Measurements from ENCODE around the gene ARHGEF11. TPM values are rescaled to one million over a fixed set of nuclear protein-coding genes. Genes with fewer than 3 reads are reported as not detected.
"Not testable (repeated sequence)": the region's sequence is repeated elsewhere in the genome, so short reads cannot be mapped to it uniquely, and the experiment has no call there.

The ARHGEF11 gene
- total RNA-seq, 3 donors from 2014 or later: 31.1 to 50.4 (median 33.1) TPM

DNA sequence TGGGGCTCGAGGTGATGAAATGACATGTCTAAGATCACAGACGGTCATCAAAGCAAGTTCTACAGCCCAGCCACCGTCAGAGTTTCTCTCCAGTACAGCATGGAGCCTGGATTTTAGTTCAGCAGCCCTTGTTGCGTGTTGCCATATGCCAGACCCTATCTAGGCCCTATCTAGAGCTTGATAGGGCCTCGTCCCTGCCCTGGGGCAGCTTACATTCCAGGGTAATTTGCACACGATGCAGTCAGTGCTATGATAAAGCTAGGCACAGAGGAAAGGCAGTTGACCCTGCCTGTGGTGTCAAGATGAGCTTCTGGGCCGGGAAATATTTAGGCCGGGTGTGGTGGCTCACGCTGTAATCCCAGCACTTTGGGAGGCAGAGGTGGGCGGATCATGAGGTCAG, 35.2 kb upstream of the ARHGEF11 start:
- DNase-seq (ENCODE audit: low spot score in 2 of 2): no peak
- no peaks in the 10 kb centered on the region for H3K4me1 ChIP-seq
- intact Hi-C loops (cut with DNase I; ENCODE audit: low total_unique reads): no loop called here

DNA sequence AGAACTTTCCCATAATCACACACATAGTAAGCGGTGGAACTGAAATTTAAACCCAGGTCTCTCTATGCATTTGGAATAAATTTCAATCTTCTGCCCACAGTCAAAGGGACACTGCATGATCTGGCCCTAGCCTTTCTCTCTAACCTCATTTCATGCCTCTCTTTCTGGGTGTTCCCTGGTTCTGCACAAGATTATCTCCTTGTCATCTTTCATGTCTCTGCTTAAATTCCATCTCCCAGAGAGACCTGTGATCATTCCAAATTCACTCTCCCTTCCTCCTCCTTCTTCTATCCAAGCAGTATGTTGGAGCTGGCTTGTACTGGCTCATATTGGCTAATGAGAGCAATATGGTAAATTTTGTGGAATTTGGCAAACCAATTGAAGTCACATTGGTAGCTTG, 31.9 kb upstream of the ARHGEF11 start:
- no peaks in the 10 kb centered on the region for H3K4me1 ChIP-seq
- no peaks in the 10 kb centered on the region for H3K36me3 ChIP-seq
- intact Hi-C loops (cut with DNase I; ENCODE audit: low total_unique reads): no loop called here

More for the DNA sequence above, 35.2 kb upstream of the ARHGEF11 start:
- Histone ChIP-seq H3K4me3 (no peak overlapping the region), H3K27ac (no peak overlapping the region), H3K36me3 (no peaks in the 10 kb centered on the region), H3K27me3 (no peaks in the 10 kb centered on the region), H3K9me3 (no peaks in the 10 kb centered on the region)
- TF ChIP-seq CTCF (IDR thresholded peaks at IDR 0.05) (no peak), POLR2AphosphoS5 (IDR thresholded peaks at IDR 0.05) (no peak), POLR2A (IDR thresholded peaks at IDR 0.05) (no peak)

GRCh38 chr1:157073944-157074685, 28.6 kb upstream of the ARHGEF11 start:
- peak; percentile 31 to 68 for DNase-seq (ENCODE audit: low spot score in 2 of 2)
- peak overlapping the region in 2 of 3 donors; percentile 3 to 41 for H3K4me3 ChIP-seq
- intact Hi-C loops (cut with DNase I; ENCODE audit: low total_unique reads): no loop called here

More for the DNA sequence above, 31.9 kb upstream of the ARHGEF11 start:
- no peak overlapping the region for H3K27ac ChIP-seq
- TF ChIP-seq POLR2A (IDR thresholded peaks at IDR 0.05) (no peak), CTCF (IDR thresholded peaks at IDR 0.05) (no peak), POLR2AphosphoS5 (IDR thresholded peaks at IDR 0.05) (no peak)
- no peaks in the 10 kb centered on the region for H3K9me3 ChIP-seq
- no peaks in the 10 kb centered on the region for H3K27me3 ChIP-seq
- no peak overlapping the region for H3K4me3 ChIP-seq
- DNase-seq (ENCODE audit: low spot score in 2 of 2): no peak

DNA sequence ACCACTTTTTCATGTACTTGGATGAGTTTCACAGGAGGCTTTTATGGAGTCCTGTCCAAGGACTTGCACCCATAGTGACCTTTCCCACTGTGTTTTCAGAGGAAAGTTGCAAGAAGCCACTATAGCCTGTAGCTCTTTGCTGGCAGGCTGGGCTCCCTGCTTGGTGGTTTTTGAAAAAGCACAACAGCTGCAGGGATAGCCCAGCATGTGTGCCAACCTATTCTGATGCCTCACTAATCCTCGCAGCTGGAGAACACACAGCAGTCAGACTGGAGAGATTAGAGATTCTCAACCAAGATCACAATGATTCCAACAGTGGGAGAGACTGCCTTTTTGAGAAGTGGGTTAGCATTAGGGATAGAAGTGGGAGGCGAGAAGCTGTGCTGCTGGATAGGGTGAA, 24.1 kb upstream of the ARHGEF11 start:
- H3K27ac ChIP-seq: no peak overlapping the region
- DNase-seq (ENCODE audit: low spot score in 2 of 2): no peak
- no peaks in the 10 kb centered on the region for H3K4me1 ChIP-seq
- H3K9me3 ChIP-seq: no peaks in the 10 kb centered on the region
- intact Hi-C loops (cut with DNase I; ENCODE audit: low total_unique reads): no loop called here
- no peaks in the 10 kb centered on the region for H3K36me3 ChIP-seq
- no peaks in the 10 kb centered on the region for H3K27me3 ChIP-seq
- H3K4me3 ChIP-seq: no peak overlapping the region
- TF ChIP-seq POLR2AphosphoS5 (IDR thresholded peaks at IDR 0.05) (no peak), POLR2A (IDR thresholded peaks at IDR 0.05) (no peak), CTCF (IDR thresholded peaks at IDR 0.05) (no peak)

More at GRCh38 chr1:157073944-157074685, 28.6 kb upstream of the ARHGEF11 start:
- Histone ChIP-seq H3K27me3 (no peaks in the 10 kb centered on the region), H3K36me3 (no peaks in the 10 kb centered on the region), H3K9me3 (no peaks in the 10 kb centered on the region), H3K4me1 (no peaks in the 10 kb centered on the region), H3K27ac (no peak overlapping the region)
- TF ChIP-seq CTCF (IDR thresholded peaks at IDR 0.05) (peak in 2 of 3 donors; percentile 29 to 54), POLR2A (IDR thresholded peaks at IDR 0.05) (no peak), POLR2AphosphoS5 (IDR thresholded peaks at IDR 0.05) (no peak)

GRCh38 chr1:157059241-157059640, 13.7 kb upstream of the ARHGEF11 start:
- H3K9me3 ChIP-seq; H3K27me3 ChIP-seq; H3K27ac ChIP-seq; H3K36me3 ChIP-seq; intact Hi-C loops (cut with DNase I; ENCODE audit: low total_unique reads); H3K4me3 ChIP-seq; H3K4me1 ChIP-seq; DNase-seq (ENCODE audit: low spot score in 2 of 2): not testable (repeated sequence)
